Uterus (tissue), 4 donors: ENCODE results near the gene POU2F1. TPM values are rescaled to one million over a fixed set of nuclear protein-coding genes. Genes with fewer than 3 reads are reported as not detected.
"Not testable (repeated sequence)": the region's sequence is repeated elsewhere in the genome, so short reads cannot be mapped to it uniquely, and the experiment has no call there.

Experiments
- DNase-seq, 2 donors: peaks; one replicate each; pipeline ENCODE4 v3.0.0-alpha.2; 2019 to 2020
- H3K27ac ChIP-seq, 2 donors: fragments of 200-600 bp; sonication (generic); 1 replicate in 1 of 2; 2 replicates in 1 of 2; pipeline ENCODE4 v1.5.1; 2016 to 2018
- H3K27me3 ChIP-seq, 2 donors: fragments of 200-600 bp; sonication (generic); one replicate each; pipeline ENCODE4 v1.5.1; 2018 to 2019; ENCODE audit warnings: control low read depth in 1 of 2
- H3K36me3 ChIP-seq, 2 donors: fragments of 200-600 bp; sonication (generic); one replicate each; pipeline ENCODE4 v1.5.1; 2019; ENCODE audit warnings: control low read depth in 1 of 2
- H3K4me1 ChIP-seq, 2 donors: fragments of 200-600 bp; sonication (generic); one replicate each; pipeline ENCODE4 v1.5.1; 2018 to 2019; ENCODE audit warnings: control low read depth in 1 of 2
- H3K4me3 ChIP-seq, 2 donors: fragments of 200-600 bp; sonication (generic); 1 replicate in 1 of 2; 2 replicates in 1 of 2; pipeline ENCODE4 v1.5.1; 2018 to 2019; ENCODE audit warnings: mild to moderate bottlenecking in 1 of 2
- H3K9me3 ChIP-seq, 2 donors: fragments of 200-600 bp; sonication (generic); one replicate each; pipeline ENCODE4 v1.5.1; 2019; ENCODE audit warnings: control low read depth in 1 of 2
- POLR2A ChIP-seq, 2 donors: fragments of 450-650 bp; IDR thresholded peaks; one replicate each; pipeline ENCODE4 v1.6.1; 2016; ENCODE audit warnings: antibody characterized with exemption in 2 of 2, mild to moderate bottlenecking in 1 of 2, moderate library complexity in 1 of 2
- intact Hi-C: fragments of 100-400 bp; cut with DNase I; formaldehyde crosslinking; loops from one replicate; pipeline ENCODE4 v1.15.1; 2023; ENCODE audit warnings: low total_unique reads
- total RNA-seq, 4 donors: library from RNA; depleted of rRNA in 3 of 4; stranded (reverse); fragments of >200 nt in 3 of 4; gene quantifications; one replicate each; pipeline versions ENCODE4 v1.1.0 to v1.2.4, GENCODE V29; 2014 to 2023
- TF ChIP-seq, protein P1 (sequence below), 4 experiments: fragments of 200-600 bp in 2 of 4; fragments of 450-650 bp in 2 of 4; sonication (generic) in 2 of 4; IDR thresholded peaks; one replicate each; pipeline ENCODE4 v1.5.1; 2016 to 2019; ENCODE audit warnings: antibody characterized with exemption in 4 of 4, mild to moderate bottlenecking in 2 of 4, moderate library complexity in 1 of 4
- donor health status: DM: yes; HTN: yes; CAD: no.

POU2F1 gene
- total RNA-seq, 4 donors from 2014 or later, result 9.7 to 50.8 (median 32.2) TPM

GRCh38 chr1:167314671-167315070 lies 94.0 kb downstream of the POU2F1 start:
- H3K4me1 ChIP-seq, result peaks cover 0 to 7% of the 10 kb centered on the region in 2 donors
- H3K36me3 ChIP-seq, result no peaks in the 10 kb centered on the region
- H3K27ac ChIP-seq, result no peak overlapping the region
- no peaks in the 10 kb centered on the region for H3K27me3 ChIP-seq
- intact Hi-C loops, result no loop called here
- no peak for TF ChIP-seq POLR2A (IDR thresholded peaks at IDR 0.05)
- TF ChIP-seq, protein P1, sequence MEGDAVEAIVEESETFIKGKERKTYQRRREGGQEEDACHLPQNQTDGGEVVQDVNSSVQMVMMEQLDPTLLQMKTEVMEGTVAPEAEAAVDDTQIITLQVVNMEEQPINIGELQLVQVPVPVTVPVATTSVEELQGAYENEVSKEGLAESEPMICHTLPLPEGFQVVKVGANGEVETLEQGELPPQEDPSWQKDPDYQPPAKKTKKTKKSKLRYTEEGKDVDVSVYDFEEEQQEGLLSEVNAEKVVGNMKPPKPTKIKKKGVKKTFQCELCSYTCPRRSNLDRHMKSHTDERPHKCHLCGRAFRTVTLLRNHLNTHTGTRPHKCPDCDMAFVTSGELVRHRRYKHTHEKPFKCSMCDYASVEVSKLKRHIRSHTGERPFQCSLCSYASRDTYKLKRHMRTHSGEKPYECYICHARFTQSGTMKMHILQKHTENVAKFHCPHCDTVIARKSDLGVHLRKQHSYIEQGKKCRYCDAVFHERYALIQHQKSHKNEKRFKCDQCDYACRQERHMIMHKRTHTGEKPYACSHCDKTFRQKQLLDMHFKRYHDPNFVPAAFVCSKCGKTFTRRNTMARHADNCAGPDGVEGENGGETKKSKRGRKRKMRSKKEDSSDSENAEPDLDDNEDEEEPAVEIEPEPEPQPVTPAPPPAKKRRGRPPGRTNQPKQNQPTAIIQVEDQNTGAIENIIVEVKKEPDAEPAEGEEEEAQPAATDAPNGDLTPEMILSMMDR (IDR thresholded peaks at IDR 0.05), result no peak
- no peak for DNase-seq
- no peak overlapping the region for H3K4me3 ChIP-seq
- no peaks in the 10 kb centered on the region for H3K9me3 ChIP-seq

DNA sequence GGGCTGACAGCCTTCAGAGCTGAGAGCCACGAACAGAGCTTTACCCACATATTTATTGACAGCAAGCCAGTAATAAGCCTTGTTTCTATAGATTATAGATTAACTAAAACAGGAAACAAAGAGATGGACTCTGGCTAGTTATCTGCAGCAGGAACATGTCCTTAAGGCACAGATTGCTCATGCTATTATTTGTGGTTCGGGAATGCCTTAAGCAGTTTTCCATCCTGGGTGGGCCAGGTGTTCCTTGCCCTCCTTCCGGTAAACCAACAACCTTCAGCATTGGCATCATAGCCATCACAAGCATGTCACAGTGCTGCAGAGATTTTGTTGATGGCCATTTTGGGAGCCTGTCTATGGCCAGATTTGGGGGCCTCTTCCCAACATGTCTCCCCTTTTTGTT lies 96.8 kb downstream of the POU2F1 start:
- DNase-seq, result no peak
- Histone ChIP-seq H3K4me1 (no peaks in the 10 kb centered on the region), H3K27ac (no peak overlapping the region), H3K27me3 (no peaks in the 10 kb centered on the region), H3K36me3 (no peaks in the 10 kb centered on the region), H3K4me3 (no peak overlapping the region), H3K9me3 (peaks cover 3 to 23% of the 10 kb centered on the region in 2 donors)
- intact Hi-C loops, result no loop called here
- TF ChIP-seq, protein P1 (IDR thresholded peaks at IDR 0.05), result no peak
- no peak for TF ChIP-seq POLR2A (IDR thresholded peaks at IDR 0.05)

- DNase-seq, H3K4me1 ChIP-seq, H3K27ac ChIP-seq, H3K27me3 ChIP-seq, H3K4me3 ChIP-seq, intact Hi-C loops, H3K36me3 ChIP-seq: not testable (repeated sequence)
- H3K9me3 ChIP-seq, result peaks cover 4 to 36% of the 10 kb centered on the region in 2 donors
Measured at GRCh38 chr1:167319206-167319605, 98.5 kb downstream of the POU2F1 start.

GRCh38 chr1:167322483-167322882 lies 101.8 kb downstream of the POU2F1 start:
- intact Hi-C loops, result no loop called here
- Histone ChIP-seq H3K4me1 (no peaks in the 10 kb centered on the region), H3K27ac (no peak overlapping the region), H3K4me3 (no peak overlapping the region), H3K36me3 (no peaks in the 10 kb centered on the region), H3K9me3 (peaks cover 4 to 36% of the 10 kb centered on the region in 2 donors), H3K27me3 (no peaks in the 10 kb centered on the region)
- TF ChIP-seq, protein P1 (IDR thresholded peaks at IDR 0.05), result no peak
- TF ChIP-seq POLR2A (IDR thresholded peaks at IDR 0.05), result no peak
- DNase-seq, result no peak

GRCh38 chr1:167325151-167325550 lies 104.5 kb downstream of the POU2F1 start:
- Histone ChIP-seq H3K36me3 (no peaks in the 10 kb centered on the region), H3K27ac (no peak overlapping the region), H3K9me3 (peaks cover 4 to 36% of the 10 kb centered on the region in 2 donors), H3K27me3 (no peaks in the 10 kb centered on the region), H3K4me1 (no peaks in the 10 kb centered on the region), H3K4me3 (no peak overlapping the region)
- DNase-seq, result no peak
- intact Hi-C loops, result no loop called here
- no peak for TF ChIP-seq POLR2A (IDR thresholded peaks at IDR 0.05)
- TF ChIP-seq, protein P1 (IDR thresholded peaks at IDR 0.05), result no peak

DNA sequence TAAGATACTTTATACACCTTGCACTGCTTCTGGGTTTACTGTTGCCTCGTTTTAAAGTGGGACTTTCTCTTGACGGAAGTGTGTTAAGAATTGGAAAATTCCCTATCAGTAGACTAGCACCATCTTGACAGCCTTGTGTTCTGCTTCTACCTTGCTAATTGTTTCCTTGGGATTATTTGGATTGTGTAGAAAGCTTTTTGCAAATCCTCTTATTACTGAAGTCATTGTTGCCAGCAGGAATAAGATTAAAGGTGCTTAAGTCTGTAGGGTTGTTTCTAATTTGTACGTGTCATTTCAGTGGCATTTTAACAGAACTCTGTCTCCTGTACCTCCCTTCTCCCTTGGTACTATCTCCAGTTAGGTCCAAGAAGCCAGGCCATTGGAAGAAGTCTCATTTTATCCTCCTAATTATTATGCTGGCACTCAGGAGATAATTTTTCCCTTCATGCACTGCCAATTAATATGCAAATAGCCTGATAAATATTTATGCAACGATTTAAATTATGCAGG lies 107.7 kb downstream of the POU2F1 start:
- no peak overlapping the region for H3K27ac ChIP-seq
- H3K4me1 ChIP-seq, result no peaks in the 10 kb centered on the region
- no peak overlapping the region for H3K4me3 ChIP-seq
- no peak for DNase-seq
- TF ChIP-seq, protein P1 (IDR thresholded peaks at IDR 0.05), result no peak
- TF ChIP-seq POLR2A (IDR thresholded peaks at IDR 0.05), result no peak
- no peaks in the 10 kb centered on the region for H3K36me3 ChIP-seq
- no peaks in the 10 kb centered on the region for H3K27me3 ChIP-seq
- intact Hi-C loops, result no loop called here
- H3K9me3 ChIP-seq, result peaks cover 0 to 5% of the 10 kb centered on the region in 2 donors
